Measurements from ENCODE around the gene AKAP13.

Gene AKAP13

GRCh38 chr15:85750319-85751290 is 370.2 kb downstream of the AKAP13 start:
- Mint-ChIP-seq H3K4me1 (peaks cover 66% of the 10 kb centered on the region), H3K9me3 (no peaks in the 10 kb centered on the region), H3K4me3 (peak overlapping the region; percentile 54), H3K27ac (peak overlapping the region; percentile 83), H3K36me3 (ENCODE audit: low read depth) (peaks cover 26% of the 10 kb centered on the region), H3K27me3 (ENCODE audit: low read depth, poor library complexity) (no peaks in the 10 kb centered on the region)
- no peak for TF ChIP-seq CTCF (IDR thresholded peaks at IDR 0.05)
- no peak for DNase-seq

GRCh38 chr15:85751291-85752123 is 371.1 kb downstream of the AKAP13 start:
- peak overlapping the region; percentile 61 for H3K27ac Mint-ChIP-seq
- no peaks in the 10 kb centered on the region for H3K9me3 Mint-ChIP-seq
- peak overlapping the region; percentile 54 for H3K4me3 Mint-ChIP-seq
- peaks cover 19% of the 10 kb centered on the region for H3K36me3 Mint-ChIP-seq (ENCODE audit: low read depth)
- DNase-seq: no peak
- H3K27me3 Mint-ChIP-seq (ENCODE audit: low read depth, poor library complexity): no peaks in the 10 kb centered on the region
- peaks cover 59% of the 10 kb centered on the region for H3K4me1 Mint-ChIP-seq
- no peak for TF ChIP-seq CTCF (IDR thresholded peaks at IDR 0.05)

- Mint-ChIP-seq H3K36me3 (ENCODE audit: low read depth) (peaks cover 13% of the 10 kb centered on the region), H3K9me3 (no peaks in the 10 kb centered on the region), H3K27me3 (ENCODE audit: low read depth, poor library complexity) (no peaks in the 10 kb centered on the region), H3K27ac (no peak overlapping the region), H3K4me1 (peaks cover 54% of the 10 kb centered on the region), H3K4me3 (no peak overlapping the region)
- TF ChIP-seq CTCF (IDR thresholded peaks at IDR 0.05): no peak
- DNase-seq: no peak
Measured at GRCh38 chr15:85752124-85752475, 371.7 kb downstream of the AKAP13 start.

- no peak for TF ChIP-seq CTCF (IDR thresholded peaks at IDR 0.05)
- no peak for DNase-seq
- H3K4me1 Mint-ChIP-seq: peaks cover 54% of the 10 kb centered on the region
- H3K4me3 Mint-ChIP-seq: peak overlapping the region; percentile 44
- H3K36me3 Mint-ChIP-seq (ENCODE audit: low read depth): peaks cover 9% of the 10 kb centered on the region
- no peaks in the 10 kb centered on the region for H3K9me3 Mint-ChIP-seq
- H3K27ac Mint-ChIP-seq: peak overlapping the region; percentile 96
- H3K27me3 Mint-ChIP-seq (ENCODE audit: low read depth, poor library complexity): no peaks in the 10 kb centered on the region
Measured at GRCh38 chr15:85752491-85752961, 372.1 kb downstream of the AKAP13 start.

GRCh38 chr15:85753261-85753660 is 372.9 kb downstream of the AKAP13 start:
- Mint-ChIP-seq H3K4me1 (peaks cover 54% of the 10 kb centered on the region), H3K36me3 (ENCODE audit: low read depth) (peaks cover 14% of the 10 kb centered on the region), H3K27me3 (ENCODE audit: low read depth, poor library complexity) (no peaks in the 10 kb centered on the region), H3K4me3 (no peak overlapping the region), H3K27ac (no peak overlapping the region), H3K9me3 (no peaks in the 10 kb centered on the region)
- no peak for TF ChIP-seq CTCF (IDR thresholded peaks at IDR 0.05)
- DNase-seq: no peak

All from nephron progenitor cell (in vitro differentiated cells).